Osteocyte (in vitro differentiated cells): Measurements from ENCODE around the gene C4B. TPM values are rescaled to one million over a fixed set of nuclear protein-coding genes. Genes with fewer than 3 reads are reported as not detected.
"Not testable (repeated sequence)": the region's sequence is repeated elsewhere in the genome, so short reads cannot be mapped to it uniquely, and the experiment has no call there.

Source experiments
- DNase-seq: peaks from one replicate; pipeline ENCODE4 v3.0.0; 2021; ENCODE audit warnings: mixed read lengths; ENCODE audit not compliant: unreplicated experiment; ENCODE audit errors: extremely low spot score
- H3K27ac Mint-ChIP-seq: one replicate; pipeline ENCODE4 v1.8.0; 2021; ENCODE audit warnings: mild to moderate bottlenecking, mixed read lengths; ENCODE audit not compliant: unreplicated experiment
- H3K27me3 Mint-ChIP-seq: one replicate; pipeline ENCODE4 v1.8.0; 2021; ENCODE audit warnings: mixed read lengths; ENCODE audit not compliant: unreplicated experiment
- H3K36me3 Mint-ChIP-seq: one replicate; pipeline ENCODE4 v1.8.0; 2021; ENCODE audit warnings: mixed read lengths; ENCODE audit not compliant: unreplicated experiment
- H3K4me1 Mint-ChIP-seq: one replicate; pipeline ENCODE4 v1.8.0; 2021; ENCODE audit warnings: mixed read lengths; ENCODE audit not compliant: unreplicated experiment
- H3K4me3 Mint-ChIP-seq: one replicate; pipeline ENCODE4 v1.8.0; 2021; ENCODE audit warnings: mild to moderate bottlenecking, moderate library complexity, mixed read lengths; ENCODE audit not compliant: unreplicated experiment
- H3K9me3 Mint-ChIP-seq: one replicate; pipeline ENCODE4 v1.8.0; 2021; ENCODE audit warnings: mixed read lengths; ENCODE audit not compliant: unreplicated experiment
- CTCF ChIP-seq: fragments of 200-600 bp; sonication (generic); IDR thresholded peaks from 2 replicates; pipeline ENCODE4 v1.5.0; 2021; ENCODE audit warnings: antibody characterized with exemption, mild to moderate bottlenecking, moderate library complexity
- total RNA-seq: library from RNA; stranded (reverse); gene quantifications from 2 replicates; pipeline ENCODE4 v1.2.1, GENCODE V29; 2021

Gene C4B
- total RNA-seq, 1 donor from 2014 or later: 10.5 TPM

GRCh38 chr6:31971279-31971992 lies 43.2 kb upstream of the C4B start:
- no peak for DNase-seq
- no peaks in the 10 kb centered on the region for H3K27me3 Mint-ChIP-seq
- H3K4me3 Mint-ChIP-seq: peak overlapping the region; percentile 94
- H3K36me3 Mint-ChIP-seq: peaks cover 13% of the 10 kb centered on the region
- no peak for TF ChIP-seq CTCF
- no peaks in the 10 kb centered on the region for H3K9me3 Mint-ChIP-seq
- peaks cover 35% of the 10 kb centered on the region for H3K4me1 Mint-ChIP-seq
- peak overlapping the region; percentile 100 for H3K27ac Mint-ChIP-seq

GRCh38 chr6:31971993-31972708 lies 42.4 kb upstream of the C4B start, which contains the start of gene DXO:
DXO (minus strand) TSS chr6:31972138; CDS start chr6:31971675, 463 bp downstream.
- H3K4me1 Mint-ChIP-seq: peaks cover 35% of the 10 kb centered on the region
- TF ChIP-seq CTCF: no peak
- H3K9me3 Mint-ChIP-seq: no peaks in the 10 kb centered on the region
- peak within 1 kb of the TSS; percentile 94 for H3K4me3 Mint-ChIP-seq
- peak; percentile 99 for DNase-seq
- H3K27me3 Mint-ChIP-seq: no peaks in the 10 kb centered on the region
- peaks cover 8% of the 10 kb centered on the region for H3K36me3 Mint-ChIP-seq
- peak within 1 kb of the TSS; percentile 100 for H3K27ac Mint-ChIP-seq

DNA sequence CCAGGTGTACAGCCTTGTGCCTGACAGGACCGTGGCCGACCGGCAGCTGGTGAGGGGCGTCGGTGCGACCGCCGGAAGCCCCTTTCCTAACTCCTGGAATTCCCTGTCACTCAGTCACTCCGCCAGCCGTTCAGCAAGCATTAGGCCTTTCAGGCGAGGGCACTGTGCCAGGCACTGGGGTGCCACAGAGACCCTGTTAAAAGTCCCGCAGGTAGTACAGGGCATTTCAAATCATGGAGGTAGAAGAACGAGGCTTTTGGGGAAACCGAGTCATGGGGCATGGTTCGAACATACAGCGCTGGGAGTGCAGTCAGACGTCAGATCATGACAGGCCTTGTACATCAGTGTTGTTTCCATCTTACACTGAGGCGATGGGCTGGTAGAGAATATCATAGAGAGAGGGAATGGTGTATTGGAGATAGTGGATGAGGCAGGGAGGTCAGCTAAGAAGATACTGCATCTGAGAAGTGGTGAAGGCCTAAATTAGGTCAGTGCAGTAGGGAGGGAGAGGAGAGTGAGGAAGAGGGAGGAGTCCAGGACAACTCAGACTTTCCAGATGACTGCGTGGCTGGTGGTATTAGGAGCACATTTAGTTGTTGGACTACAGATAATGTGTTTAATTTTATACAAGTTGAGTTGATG lies 41.8 kb upstream of the C4B start:
- Mint-ChIP-seq H3K27ac (peak overlapping the region; percentile 100), H3K36me3 (peaks cover 4% of the 10 kb centered on the region), H3K4me3 (peak overlapping the region; percentile 94), H3K27me3 (no peaks in the 10 kb centered on the region), H3K4me1 (peaks cover 35% of the 10 kb centered on the region), H3K9me3 (no peaks in the 10 kb centered on the region)
- DNase-seq: no peak
- TF ChIP-seq CTCF: no peak

DNA sequence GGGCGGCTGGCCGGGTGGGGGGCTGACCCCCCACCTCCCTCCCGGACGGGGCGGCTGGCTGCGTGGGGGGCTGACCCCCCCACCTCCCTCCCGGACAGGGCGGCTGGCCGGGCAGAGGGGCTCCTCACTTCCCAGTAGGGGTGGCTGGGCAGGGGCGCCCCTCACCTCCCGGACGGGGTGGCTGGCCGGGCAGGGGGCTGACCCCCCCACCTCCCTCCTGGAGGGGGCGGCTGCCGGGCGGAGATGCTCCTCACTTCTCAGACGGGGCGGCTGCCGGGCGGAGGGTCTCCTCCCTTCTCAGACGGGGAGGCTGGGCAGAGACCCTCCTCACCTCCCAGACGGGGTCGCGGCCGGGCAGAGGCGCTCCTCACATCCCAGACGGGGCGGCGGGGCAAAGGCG lies 38.5 kb upstream of the C4B start:
- Mint-ChIP-seq H3K4me1 (peaks cover 20% of the 10 kb centered on the region), H3K36me3 (peaks cover 10% of the 10 kb centered on the region)
- not testable (repeated sequence) for H3K9me3 Mint-ChIP-seq, DNase-seq, H3K27ac Mint-ChIP-seq, H3K4me3 Mint-ChIP-seq, H3K27me3 Mint-ChIP-seq

DNA sequence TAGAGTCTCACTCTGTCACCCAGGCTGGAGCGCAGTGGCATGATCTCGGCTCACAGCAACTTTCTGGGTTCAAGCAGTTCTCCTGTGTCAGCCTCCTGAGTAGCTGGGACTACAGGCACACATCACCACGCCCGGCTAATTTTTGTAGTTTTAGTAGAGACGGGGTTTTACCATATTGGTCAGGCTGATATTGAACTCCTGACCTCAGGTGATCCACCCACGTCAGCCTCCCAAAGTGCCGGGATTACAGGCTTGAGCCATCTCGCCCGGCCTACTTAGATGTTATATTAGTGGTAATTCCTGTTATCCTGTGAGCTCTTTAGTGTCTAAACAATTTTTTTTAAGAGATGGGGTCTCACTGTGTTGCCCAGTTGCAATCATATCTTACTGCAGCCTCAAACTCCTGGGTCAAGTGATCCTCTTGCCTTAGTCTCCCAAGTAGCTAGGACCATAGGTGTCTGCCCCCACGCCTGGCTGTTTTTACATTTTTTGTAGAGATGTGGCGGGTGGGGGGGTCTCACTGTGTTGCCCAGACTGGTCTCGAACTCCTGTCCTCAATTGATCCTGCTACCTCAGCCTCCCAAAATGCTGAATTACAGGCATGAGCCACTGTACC lies 36.7 kb upstream of the C4B start:
- DNase-seq: no peak
- H3K4me3 Mint-ChIP-seq: no peak overlapping the region
- H3K27ac Mint-ChIP-seq: no peak overlapping the region
- H3K36me3 Mint-ChIP-seq: peaks cover 10% of the 10 kb centered on the region
- no peaks in the 10 kb centered on the region for H3K27me3 Mint-ChIP-seq
- peaks cover 11% of the 10 kb centered on the region for H3K4me1 Mint-ChIP-seq
- no peaks in the 10 kb centered on the region for H3K9me3 Mint-ChIP-seq
- no peak for TF ChIP-seq CTCF
